ENCODE data around the gene ATG9B.

ATG9B gene

GRCh38 chr7:151039850-151040548 lies 15.7 kb upstream of the ATG9B start:
- DNase-seq (ENCODE audit: insufficient read length, low spot score) = no peak

GRCh38 chr7:151038951-151039849 lies 14.9 kb upstream of the ATG9B start:
- FAIRE-seq = no peak
- no peak for TF ChIP-seq POU2F2 (IDR thresholded peaks at IDR 0.05; ENCODE audit: low read depth, low read length)
- TF ChIP-seq SPI1 (IDR thresholded peaks at IDR 0.05; ENCODE audit: low read depth, low read length) = no peak
- no peak for DNase-seq (ENCODE audit: insufficient read length, low spot score)

More at GRCh38 chr7:151039850-151040548, 15.7 kb upstream of the ATG9B start:
- TF ChIP-seq POLR2AphosphoS5 (IDR thresholded peaks at IDR 0.05; ENCODE audit: low read depth, low read length) = no peak
- no peak for TF ChIP-seq TAF1 (IDR thresholded peaks at IDR 0.05; ENCODE audit: low read depth, low read length)
- TF ChIP-seq POU2F2 (IDR thresholded peaks at IDR 0.05; ENCODE audit: low read depth, low read length) = no peak
- TF ChIP-seq POLR2A (IDR thresholded peaks at IDR 0.05; ENCODE audit: low read depth, low read length) = no peak
- no peak for TF ChIP-seq SPI1 (IDR thresholded peaks at IDR 0.05; ENCODE audit: low read depth, low read length)
- no peak for TF ChIP-seq PAX5 (IDR thresholded peaks at IDR 0.05; ENCODE audit: insufficient read depth, low read length, severe bottlenecking)
- no peak for FAIRE-seq

- FAIRE-seq (no peak), DNase-seq (ENCODE audit: insufficient read length, low spot score) (no peak)
- TF ChIP-seq POLR2A (IDR thresholded peaks at IDR 0.05; ENCODE audit: low read depth, low read length) (no peak), SPI1 (IDR thresholded peaks at IDR 0.05; ENCODE audit: low read depth, low read length) (no peak), POLR2AphosphoS5 (IDR thresholded peaks at IDR 0.05; ENCODE audit: low read depth, low read length) (no peak), TAF1 (IDR thresholded peaks at IDR 0.05; ENCODE audit: low read depth, low read length) (no peak)
These were observed 11.6 kb upstream of the ATG9B start for GRCh38 chr7:151035902-151036301.

GRCh38 chr7:151035026-151035717 lies 10.9 kb upstream of the ATG9B start:
- DNase-seq (ENCODE audit: insufficient read length, low spot score) (no peak), FAIRE-seq (no peak)
- TF ChIP-seq SPI1 (IDR thresholded peaks at IDR 0.05; ENCODE audit: low read depth, low read length) = no peak
- TF ChIP-seq PAX5 (IDR thresholded peaks at IDR 0.05; ENCODE audit: insufficient read depth, low read length, severe bottlenecking) = no peak
- no peak for TF ChIP-seq POLR2AphosphoS5 (IDR thresholded peaks at IDR 0.05; ENCODE audit: low read depth, low read length)
- TF ChIP-seq TAF1 (IDR thresholded peaks at IDR 0.05; ENCODE audit: low read depth, low read length) = no peak
- TF ChIP-seq POLR2A (IDR thresholded peaks at IDR 0.05; ENCODE audit: low read depth, low read length) = no peak
- TF ChIP-seq POU2F2 (IDR thresholded peaks at IDR 0.05; ENCODE audit: low read depth, low read length) = no peak

GRCh38 chr7:151034312-151035025 lies 10.2 kb upstream of the ATG9B start:
- no peak for FAIRE-seq
- TF ChIP-seq POLR2AphosphoS5 (IDR thresholded peaks at IDR 0.05; ENCODE audit: low read depth, low read length) = no peak
- no peak for TF ChIP-seq TAF1 (IDR thresholded peaks at IDR 0.05; ENCODE audit: low read depth, low read length)
- no peak for DNase-seq (ENCODE audit: insufficient read length, low spot score)

GRCh38 chr7:151033864-151034249 lies 9.6 kb upstream of the ATG9B start:
- no peak for DNase-seq (ENCODE audit: insufficient read length, low spot score)
- no peak for TF ChIP-seq POLR2A (IDR thresholded peaks at IDR 0.05; ENCODE audit: low read depth, low read length)
- no peak for TF ChIP-seq POU2F2 (IDR thresholded peaks at IDR 0.05; ENCODE audit: low read depth, low read length)
- TF ChIP-seq SPI1 (IDR thresholded peaks at IDR 0.05; ENCODE audit: low read depth, low read length) = no peak
- TF ChIP-seq PAX5 (IDR thresholded peaks at IDR 0.05; ENCODE audit: insufficient read depth, low read length, severe bottlenecking) = no peak
- no peak for TF ChIP-seq TAF1 (IDR thresholded peaks at IDR 0.05; ENCODE audit: low read depth, low read length)
- TF ChIP-seq POLR2AphosphoS5 (IDR thresholded peaks at IDR 0.05; ENCODE audit: low read depth, low read length) = no peak
- FAIRE-seq = no peak

GRCh38 chr7:151032936-151033863 lies 8.9 kb upstream of the ATG9B start:
- FAIRE-seq (no peak), DNase-seq (ENCODE audit: insufficient read length, low spot score) (no peak)
- peak; percentile 34; the same call in 1 of the 2 replicates for TF ChIP-seq SPI1 (IDR thresholded peaks at IDR 0.05; ENCODE audit: low read depth, low read length)
- TF ChIP-seq TAF1 (IDR thresholded peaks at IDR 0.05; ENCODE audit: low read depth, low read length) = no peak
- no peak for TF ChIP-seq POLR2AphosphoS5 (IDR thresholded peaks at IDR 0.05; ENCODE audit: low read depth, low read length)
- TF ChIP-seq POU2F2 (IDR thresholded peaks at IDR 0.05; ENCODE audit: low read depth, low read length) = no peak

GRCh38 chr7:151031011-151031410 lies 6.7 kb upstream of the ATG9B start:
- DNase-seq (ENCODE audit: insufficient read length, low spot score) (no peak), FAIRE-seq (no peak)
- TF ChIP-seq POLR2AphosphoS5 (IDR thresholded peaks at IDR 0.05; ENCODE audit: low read depth, low read length) = no peak
- TF ChIP-seq POU2F2 (IDR thresholded peaks at IDR 0.05; ENCODE audit: low read depth, low read length) = no peak
- TF ChIP-seq POLR2A (IDR thresholded peaks at IDR 0.05; ENCODE audit: low read depth, low read length) = no peak
- TF ChIP-seq PAX5 (IDR thresholded peaks at IDR 0.05; ENCODE audit: insufficient read depth, low read length, severe bottlenecking) = no peak
- TF ChIP-seq TAF1 (IDR thresholded peaks at IDR 0.05; ENCODE audit: low read depth, low read length) = no peak
- no peak for TF ChIP-seq SPI1 (IDR thresholded peaks at IDR 0.05; ENCODE audit: low read depth, low read length)
